Breast epithelium (tissue), 3 donors: ENCODE data around the gene OPTN.

Experiments used
- POLR2A ChIP-seq: fragments of 450-650 bp; IDR thresholded peaks from one replicate; pipeline ENCODE4 v1.6.1; 2016; ENCODE audit warnings: antibody characterized with exemption, mild to moderate bottlenecking, moderate library complexity
- TF ChIP-seq, protein P1 (sequence below), 3 donors: fragments of 450-650 bp; IDR thresholded peaks; one replicate each; pipeline ENCODE4 v1.5.1; 2016 to 2017; ENCODE audit warnings: antibody characterized with exemption in 3 of 3, mild to moderate bottlenecking in 3 of 3, moderate library complexity in 3 of 3

GRCh38 chr10:13099144-13099665 is 758 bp upstream of the OPTN start:
- no peak for TF ChIP-seq POLR2A
- TF ChIP-seq, protein P1, sequence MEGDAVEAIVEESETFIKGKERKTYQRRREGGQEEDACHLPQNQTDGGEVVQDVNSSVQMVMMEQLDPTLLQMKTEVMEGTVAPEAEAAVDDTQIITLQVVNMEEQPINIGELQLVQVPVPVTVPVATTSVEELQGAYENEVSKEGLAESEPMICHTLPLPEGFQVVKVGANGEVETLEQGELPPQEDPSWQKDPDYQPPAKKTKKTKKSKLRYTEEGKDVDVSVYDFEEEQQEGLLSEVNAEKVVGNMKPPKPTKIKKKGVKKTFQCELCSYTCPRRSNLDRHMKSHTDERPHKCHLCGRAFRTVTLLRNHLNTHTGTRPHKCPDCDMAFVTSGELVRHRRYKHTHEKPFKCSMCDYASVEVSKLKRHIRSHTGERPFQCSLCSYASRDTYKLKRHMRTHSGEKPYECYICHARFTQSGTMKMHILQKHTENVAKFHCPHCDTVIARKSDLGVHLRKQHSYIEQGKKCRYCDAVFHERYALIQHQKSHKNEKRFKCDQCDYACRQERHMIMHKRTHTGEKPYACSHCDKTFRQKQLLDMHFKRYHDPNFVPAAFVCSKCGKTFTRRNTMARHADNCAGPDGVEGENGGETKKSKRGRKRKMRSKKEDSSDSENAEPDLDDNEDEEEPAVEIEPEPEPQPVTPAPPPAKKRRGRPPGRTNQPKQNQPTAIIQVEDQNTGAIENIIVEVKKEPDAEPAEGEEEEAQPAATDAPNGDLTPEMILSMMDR (IDR thresholded peaks at IDR 0.05): no peak
